HG03571 (cell line): ENCODE results near the gene CFD.
"Not testable (repeated sequence)": the region's sequence is repeated elsewhere in the genome, so short reads cannot be mapped to it uniquely, and the experiment has no call there.

Source experiments
- ATAC-seq: cut with Tn5 transposase; IDR thresholded peaks from one replicate; pipeline ENCODE4 v1.9.1; 2021; ENCODE audit not compliant: unreplicated experiment

Gene CFD

DNA sequence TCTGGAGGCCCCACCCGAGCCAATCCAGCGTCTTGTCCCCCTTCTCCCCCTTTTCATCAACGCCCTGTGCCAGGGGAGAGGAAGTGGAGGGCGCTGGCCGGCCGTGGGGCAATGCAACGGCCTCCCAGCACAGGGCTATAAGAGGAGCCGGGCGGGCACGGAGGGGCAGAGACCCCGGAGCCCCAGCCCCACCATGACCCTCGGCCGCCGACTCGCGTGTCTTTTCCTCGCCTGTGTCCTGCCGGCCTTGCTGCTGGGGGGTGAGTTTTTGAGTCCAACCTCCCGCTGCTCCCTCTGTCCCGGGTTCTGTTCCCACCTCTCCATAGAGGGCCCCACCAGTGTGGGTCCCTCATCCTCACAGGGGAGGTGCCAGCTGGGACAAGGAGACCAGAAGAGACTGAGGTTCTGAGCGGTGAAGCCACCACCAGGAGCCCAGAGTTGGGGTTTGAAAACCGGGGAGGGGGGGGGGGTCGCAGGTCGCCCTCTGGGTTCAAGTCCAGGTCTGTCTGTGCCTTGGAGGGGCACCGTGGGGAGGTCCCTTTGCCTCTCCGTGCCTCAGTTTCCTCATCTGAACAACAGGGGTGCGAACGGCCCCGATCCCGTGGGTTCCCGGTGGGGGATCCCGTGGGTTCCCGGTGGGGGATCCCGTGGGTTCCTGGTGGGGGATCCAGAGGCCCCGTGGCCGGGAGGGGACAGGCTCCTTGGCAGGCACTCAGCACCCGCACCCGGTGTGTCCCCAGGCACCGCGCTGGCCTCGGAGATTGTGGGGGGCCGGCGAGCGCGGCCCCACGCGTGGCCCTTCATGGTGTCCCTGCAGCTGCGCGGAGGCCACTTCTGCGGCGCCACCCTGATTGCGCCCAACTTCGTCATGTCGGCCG lies 7.1 kb upstream of the CFD start, which contains the start of gene ELANE:
Gene ELANE, plus strand, starts transcription at position 168 of the 878 bp plus-strand sequence. Its CDS starts 26 bp downstream, at position 194.
- ATAC-seq: no peak

DNA sequence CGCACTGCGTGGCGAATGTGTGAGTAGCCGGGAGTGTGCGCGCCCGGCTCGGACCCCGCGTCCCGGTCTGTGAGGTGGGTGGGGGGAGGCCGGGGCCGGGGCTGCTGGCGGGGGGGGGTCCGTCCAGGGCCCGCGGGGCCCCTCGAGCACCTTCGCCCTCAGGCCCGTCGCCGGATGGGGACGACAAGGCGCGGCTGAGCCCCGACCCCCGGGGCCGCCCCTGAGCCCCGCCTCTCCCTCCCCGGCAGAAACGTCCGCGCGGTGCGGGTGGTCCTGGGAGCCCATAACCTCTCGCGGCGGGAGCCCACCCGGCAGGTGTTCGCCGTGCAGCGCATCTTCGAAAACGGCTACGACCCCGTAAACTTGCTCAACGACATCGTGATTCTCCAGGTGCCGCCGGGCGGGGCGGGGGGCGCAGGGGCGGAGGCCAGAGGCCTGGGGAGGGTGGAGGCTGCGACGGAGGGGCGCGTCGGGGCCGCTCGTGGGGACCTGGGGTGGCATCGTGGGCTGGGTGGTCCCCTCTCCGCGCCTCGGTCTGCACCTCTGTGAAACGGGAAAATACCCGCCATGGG lies 6.4 kb upstream of the CFD start:
- no peak for ATAC-seq

DNA sequence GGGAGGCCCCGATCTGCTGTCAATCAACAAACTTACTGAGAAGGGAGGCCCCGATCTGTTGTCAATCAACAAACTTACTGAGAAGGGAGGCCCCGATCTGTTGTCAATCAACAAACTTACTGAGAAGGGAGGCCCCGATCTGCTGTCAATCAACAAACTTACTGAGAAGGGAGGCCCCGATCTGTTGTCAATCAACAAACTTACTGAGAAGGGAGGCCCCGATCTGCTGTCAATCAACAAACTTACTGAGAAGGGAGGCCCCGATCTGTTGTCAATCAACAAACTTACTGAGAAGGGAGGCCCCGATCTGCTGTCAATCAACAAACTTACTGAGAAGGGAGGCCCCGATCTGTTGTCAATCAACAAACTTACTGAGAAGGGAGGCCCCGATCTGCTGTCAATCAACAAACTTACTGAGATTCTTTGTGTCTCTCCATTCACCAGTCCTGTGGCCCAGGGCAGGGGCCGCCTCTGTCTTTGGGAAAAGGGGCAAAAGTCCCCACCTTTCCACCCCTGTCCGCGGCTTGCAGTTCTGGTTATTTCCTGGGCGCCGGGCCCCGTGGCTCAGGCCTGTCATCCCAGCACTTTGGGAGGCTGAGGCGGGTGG lies 5.7 kb upstream of the CFD start:
- not testable (repeated sequence) for ATAC-seq

DNA sequence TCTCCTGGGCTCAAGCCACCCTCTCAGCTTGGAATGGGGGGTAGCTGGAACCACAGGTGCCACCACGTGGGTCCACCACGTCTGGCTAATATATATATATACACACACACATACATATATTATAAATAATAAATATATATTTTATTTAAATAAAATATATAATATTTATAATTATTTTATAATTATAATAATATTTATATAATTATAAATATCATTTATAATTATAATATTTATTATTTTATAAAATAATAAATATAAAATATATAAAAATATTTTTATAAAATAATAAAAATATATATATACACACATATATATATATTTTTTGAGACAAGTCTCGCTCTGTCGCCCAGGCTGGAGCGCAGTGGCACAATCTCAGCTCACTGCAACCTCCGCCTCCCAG lies 4.9 kb upstream of the CFD start:
- ATAC-seq: no peak

DNA sequence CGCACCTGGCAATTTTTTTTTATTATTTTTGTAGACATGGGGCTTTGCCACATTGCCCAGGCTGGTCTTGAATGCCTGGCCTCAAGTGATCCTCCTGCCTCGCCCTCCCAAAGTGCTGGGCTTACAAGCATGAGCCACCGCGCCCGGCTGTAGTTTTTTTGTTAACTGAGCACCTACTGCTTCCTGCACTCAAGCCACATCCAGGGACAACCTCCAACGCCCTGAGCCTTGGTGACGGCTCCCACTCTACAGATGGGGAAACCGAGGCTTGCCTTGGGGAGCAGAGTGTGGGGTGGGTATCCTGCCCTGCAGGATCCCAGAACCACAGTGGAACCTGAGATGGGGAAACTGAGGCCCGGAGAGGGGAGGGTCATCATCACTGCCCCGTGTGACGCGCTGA lies 4.3 kb upstream of the CFD start:
- ATAC-seq: no peak

DNA sequence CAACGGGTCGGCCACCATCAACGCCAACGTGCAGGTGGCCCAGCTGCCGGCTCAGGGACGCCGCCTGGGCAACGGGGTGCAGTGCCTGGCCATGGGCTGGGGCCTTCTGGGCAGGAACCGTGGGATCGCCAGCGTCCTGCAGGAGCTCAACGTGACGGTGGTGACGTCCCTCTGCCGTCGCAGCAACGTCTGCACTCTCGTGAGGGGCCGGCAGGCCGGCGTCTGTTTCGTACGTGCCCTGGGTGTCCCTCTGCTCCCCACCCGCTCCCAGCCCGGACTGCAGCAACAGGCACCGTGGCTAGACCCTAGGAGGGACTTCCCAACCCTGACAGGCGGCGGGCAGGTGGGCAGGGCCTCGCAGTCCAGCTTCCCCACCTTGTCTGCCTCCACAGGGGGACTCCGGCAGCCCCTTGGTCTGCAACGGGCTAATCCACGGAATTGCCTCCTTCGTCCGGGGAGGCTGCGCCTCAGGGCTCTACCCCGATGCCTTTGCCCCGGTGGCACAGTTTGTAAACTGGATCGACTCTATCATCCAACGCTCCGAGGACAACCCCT lies 3.8 kb upstream of the CFD start:
- ATAC-seq: no peak

DNA sequence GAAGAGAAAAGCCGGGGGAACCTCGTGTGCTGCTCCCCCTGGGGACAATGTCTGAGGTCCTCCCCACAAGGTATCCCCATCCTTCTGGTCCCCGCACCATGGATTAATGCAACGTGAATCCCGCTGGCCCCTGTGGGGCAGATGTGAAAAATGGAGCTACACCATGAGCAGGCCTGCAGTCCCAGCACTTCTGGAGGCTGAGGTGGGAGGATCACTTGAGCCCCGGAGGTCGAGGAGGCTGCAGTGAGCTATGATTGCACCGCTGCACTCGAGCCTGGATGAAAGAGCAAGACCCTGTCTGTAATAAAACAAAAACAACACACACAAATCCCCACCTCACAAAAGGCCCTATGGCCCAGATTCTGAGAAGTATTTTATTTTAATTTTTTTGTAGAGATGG lies 1.2 kb upstream of the CFD start:
- no peak for ATAC-seq

DNA sequence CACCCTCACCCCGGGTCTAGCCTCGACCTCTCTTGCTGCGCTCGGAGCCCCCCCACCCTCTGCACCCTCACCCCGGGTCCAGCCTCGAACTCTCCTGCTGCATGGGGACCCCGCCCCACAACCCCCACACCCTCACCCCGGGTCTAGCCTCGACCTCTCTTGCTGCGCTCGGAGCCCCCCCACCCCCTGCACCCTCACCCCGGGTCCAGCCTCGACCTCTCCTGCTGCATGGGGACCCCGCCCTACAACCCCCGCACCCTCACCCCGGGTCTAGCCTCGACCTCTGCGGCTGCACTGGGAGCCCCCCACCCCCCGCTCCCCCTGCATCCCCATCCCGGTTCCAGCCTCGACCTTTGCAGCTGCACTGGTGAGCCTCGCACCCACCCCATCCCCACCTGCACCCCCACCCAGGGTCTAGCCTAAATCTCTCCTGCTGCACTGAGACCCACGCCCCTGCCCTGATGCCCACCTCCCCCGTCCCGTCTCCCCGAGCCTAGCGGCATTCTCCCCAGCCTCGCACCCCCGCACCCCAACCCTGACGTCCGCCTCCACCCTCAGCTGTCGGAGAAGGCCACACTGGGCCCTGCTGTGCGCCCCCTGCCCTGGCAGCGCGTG lies 1.8 kb downstream of the CFD start:
- ATAC-seq: no peak

DNA sequence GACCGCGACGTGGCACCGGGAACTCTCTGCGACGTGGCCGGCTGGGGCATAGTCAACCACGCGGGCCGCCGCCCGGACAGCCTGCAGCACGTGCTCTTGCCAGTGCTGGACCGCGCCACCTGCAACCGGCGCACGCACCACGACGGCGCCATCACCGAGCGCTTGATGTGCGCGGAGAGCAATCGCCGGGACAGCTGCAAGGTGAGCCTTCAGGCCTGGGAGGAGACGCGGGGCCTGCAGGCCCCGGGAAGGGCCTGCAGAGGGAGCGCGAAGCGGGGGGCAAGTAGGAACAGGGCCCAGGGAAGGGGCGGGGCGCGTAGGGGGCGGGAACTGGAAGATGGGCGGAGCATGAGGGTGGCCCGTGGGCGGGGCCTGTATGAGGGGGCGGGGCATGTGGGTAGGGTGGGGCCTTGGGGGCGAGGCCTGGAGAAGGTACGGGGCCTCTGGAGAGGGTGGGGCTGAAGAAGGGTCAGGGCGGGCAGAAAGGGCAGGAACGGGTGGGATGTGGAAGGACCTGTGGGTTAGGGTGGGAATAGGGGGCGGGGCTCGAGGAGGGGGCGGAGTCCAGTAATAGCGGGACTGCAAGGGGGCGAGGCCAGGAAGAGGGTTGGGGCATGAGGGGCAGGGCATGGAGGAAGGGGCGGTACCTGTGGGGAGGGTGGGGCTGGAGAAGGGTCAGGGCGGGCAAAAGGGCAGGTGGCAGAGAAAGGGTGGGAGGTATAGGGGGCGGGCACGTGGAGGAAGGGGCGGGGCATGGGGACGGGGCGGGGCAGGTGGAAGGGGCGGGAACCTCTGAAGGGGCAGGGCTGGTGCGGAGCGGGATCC lies 2.5 kb downstream of the CFD start:
- no peak for ATAC-seq

DNA sequence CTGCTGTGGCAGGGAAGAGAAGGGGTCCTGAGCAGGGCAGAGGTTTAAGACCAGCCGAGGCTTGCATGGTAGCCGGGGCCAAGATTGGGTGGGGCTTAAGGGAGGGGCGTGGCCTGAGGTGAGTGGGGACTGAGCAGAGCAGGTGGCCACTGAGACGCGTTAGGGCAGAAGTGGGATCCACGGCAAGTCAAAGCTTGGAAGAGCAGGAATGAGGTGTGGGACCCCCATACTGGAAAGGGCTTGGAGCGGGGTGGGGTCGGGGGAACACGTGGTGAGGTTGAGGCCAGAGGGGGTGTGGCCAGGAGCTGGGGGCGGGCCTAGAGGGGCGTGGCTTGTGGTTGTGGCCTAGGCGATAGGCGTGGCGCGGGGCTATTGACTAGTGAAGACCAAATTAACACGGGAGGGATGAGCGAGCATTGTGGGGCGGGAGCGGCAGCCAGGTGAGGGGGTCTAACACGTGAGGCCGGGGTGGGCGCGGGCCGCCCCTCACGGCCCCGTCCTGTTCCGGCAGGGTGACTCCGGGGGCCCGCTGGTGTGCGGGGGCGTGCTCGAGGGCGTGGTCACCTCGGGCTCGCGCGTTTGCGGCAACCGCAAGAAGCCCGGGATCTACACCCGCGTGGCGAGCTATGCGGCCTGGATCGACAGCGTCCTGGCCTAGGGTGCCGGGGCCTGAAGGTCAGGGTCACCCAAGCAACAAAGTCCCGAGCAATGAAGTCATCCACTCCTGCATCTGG lies 3.3 kb downstream of the CFD start:
- no peak for ATAC-seq

DNA sequence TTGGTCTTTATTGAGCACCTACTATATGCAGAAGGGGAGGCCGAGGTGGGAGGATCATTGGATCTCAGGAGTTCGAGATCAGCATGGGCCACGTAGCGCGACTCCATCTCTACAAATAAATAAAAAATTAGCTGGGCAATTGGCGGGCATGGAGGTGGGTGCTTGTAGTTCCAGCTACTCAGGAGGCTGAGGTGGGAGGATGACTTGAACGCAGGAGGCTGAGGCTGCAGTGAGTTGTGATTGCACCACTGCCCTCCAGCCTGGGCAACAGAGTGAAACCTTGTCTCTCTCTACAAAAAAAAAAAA lies 3.8 kb downstream of the CFD start:
- ATAC-seq: no peak

DNA sequence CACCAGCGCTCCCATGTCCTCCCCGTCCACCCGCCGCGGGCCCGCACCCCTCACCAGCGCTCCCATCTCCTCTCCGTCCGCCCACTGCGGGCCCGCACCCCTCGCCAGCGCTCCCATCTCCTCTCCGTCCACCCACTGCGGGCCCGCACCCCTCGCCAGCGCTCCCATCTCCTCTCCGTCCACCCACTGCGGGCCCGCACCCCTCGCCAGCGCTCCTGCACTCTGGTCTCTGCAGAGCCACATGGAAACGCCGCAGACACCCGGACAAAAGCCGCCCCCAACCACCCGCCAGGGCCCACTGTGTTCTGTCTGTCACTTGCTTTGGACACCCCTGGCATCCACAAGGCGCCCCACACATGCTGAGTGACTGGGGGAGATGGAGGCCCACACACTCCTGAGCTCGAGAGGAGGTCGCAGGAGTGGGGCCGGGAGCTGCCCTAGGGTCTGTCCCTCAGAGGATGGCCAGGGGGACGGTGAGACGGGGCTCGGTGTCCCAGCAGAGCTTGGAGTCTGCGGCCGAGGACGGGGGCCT lies 7.4 kb downstream of the CFD start:
- ATAC-seq: no peak

DNA sequence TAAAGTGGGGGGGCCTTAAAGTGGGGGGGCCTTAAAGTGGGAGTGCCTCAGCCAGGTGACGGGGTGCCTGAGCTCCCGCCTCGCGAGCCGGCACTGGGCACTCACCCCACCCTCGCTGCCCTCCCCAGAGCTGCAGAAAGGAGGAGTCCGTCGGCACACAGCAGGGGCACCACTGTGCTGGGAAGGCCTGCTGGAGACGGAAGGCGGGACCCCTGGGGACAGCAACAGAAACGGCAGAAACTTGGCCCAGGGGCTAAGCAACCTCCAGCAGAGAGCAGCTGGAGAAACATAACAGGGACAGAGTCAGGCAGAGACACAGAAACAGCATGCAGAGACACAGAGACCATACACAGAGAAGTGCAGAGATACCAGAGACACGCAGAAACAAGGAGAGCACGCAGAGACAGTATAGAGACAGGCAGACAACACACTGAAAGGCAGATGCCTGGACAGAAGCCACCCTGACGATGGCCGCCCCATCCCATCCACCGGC lies 7.9 kb downstream of the CFD start:
- ATAC-seq: no peak

DNA sequence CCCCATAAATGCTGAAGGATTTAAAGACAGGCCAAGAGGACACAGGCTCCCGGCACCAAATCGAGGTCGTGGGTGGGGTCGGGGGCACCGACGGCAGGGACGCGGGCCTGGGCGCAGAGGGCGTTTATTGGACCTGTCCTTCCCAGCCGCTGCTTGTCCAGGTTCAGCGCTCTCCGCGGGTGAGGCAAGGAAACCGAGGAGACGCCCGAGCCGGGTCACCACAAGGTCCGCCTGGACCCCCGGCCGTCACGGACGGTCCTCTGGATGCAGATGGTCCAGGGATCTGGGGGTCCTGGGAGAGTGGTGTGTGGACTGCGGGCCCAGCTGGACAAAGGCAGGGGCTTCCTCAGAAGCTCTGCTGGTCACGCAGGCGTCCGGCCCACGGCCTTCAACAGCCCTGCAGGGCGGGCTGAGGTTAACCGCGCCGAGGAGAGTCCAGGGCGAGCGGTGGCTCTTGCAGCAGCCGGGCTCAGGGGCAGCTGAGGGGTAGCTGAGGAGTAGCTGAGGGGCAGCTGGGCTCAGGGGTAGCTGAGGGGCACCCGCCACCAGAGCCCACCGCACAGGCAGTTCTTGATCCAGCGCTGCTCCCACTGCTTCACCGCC lies 8.5 kb downstream of the CFD start:
- ATAC-seq: no peak

DNA sequence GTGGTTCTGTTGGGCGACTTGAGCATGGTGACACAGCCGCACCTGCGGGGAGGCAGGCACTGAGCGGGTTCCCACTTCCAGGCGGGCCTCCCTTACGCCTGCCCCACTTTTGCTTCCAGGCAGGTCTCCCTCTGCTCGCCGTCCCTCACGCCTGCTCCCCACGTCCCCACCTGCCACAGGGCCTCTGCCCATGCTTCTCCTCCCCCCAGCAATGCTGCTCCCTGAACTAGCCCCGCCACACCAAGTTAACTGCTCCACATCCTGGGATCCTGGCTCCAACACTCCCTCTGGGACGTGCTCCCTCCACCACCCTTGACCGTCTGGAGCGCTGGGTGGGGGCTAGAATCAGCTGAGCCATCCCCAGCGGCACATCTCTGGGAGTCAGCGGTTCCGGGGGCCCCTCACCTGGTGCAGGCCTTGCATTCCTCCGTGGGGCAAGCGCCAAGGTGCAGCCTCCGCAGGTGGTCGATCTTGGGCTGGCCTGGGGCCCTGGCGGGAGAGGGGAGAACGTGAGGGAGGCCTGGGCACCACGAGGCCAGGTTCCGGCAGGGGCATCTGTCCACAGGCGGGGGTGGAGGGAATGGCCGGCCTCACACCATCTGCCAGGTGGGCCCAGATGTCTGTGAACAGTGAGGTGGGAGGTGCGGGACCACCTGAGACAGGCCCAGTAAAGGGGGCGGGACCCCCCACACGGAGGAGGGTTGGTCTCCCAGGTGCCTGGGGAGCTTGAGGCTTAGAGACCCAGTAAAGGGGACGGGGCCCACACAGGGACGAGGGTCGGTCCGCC lies 9.2 kb downstream of the CFD start:
- ATAC-seq: no peak

DNA sequence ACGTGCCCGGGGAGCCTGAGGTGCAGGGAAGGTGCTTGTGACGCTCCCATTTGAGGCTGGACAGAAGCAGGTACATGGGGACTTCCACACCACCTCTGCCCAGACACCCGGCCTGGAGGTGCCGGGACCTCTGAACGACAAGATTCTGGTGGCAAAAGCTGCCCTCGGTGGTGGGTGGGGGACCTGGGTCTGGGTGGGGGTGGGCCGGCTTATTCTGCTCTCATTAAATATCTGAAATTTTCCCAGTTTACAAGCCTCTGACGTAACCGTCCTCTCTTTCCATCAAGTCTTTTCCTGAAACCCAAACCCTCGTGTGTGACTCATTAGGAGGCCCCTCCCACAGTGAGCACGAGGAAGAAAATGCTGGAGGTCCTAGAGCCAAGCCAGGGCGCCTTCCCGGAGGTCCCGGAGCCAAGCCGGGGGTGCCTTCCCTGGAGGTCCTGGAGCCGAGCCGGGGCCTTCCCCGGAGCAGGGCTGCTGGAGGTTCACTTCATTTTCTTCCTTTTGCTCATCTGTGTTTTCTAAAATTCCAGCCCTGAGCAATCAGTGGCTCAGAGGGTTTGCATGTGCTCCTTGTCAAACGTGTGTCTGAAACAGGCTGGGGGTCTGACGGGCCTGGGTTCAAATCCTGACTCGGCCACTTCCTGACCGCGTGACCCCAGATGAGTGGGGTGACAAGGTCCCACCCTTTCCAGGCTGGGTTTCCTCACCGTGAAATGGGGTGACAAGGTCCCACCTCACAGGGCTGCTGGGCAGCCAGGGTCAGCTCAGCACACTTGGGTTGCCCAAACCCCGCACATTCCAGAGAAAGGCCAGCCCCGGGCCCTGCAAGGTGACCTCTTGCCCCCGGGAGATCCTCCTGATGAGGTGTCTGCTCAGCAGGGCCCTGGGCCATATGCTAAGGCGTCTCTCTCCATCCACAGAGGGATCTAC lies 10.0 kb downstream of the CFD start:
- no peak for ATAC-seq

DNA sequence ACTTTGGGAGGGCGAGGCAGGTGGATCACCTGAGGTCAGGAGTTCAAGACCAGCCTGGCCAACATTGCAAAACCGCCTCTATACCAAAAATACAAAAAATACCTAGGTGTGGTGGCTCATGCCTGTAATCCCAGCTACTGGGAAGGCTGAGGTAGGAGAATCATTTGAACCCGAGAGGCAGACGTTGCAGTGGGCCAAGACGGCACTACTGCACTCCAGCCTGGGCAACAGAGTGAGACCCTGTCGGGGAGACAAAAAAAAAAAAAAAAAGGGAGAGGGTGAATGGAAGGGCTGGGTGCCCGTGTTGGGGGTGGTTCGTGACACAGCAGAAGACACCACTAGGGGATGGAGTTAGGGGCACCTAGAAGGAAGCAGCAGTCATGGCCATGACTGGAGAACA lies 10.8 kb downstream of the CFD start:
- no peak for ATAC-seq
